HUES6 (cell line): ENCODE data around the gene ARHGAP12.
"Not testable (repeated sequence)": the region's sequence is repeated elsewhere in the genome, so short reads cannot be mapped to it uniquely, and the experiment has no call there.

Experiments
- H3K27ac ChIP-seq: 2 replicates; pipeline ENCODE4 v1.7.0; 2013; ENCODE audit warnings: low read depth, mild to moderate bottlenecking, low read length, inconsistent platforms
- H3K27me3 ChIP-seq: 2 replicates; pipeline ENCODE4 v1.6.1; 2013; ENCODE audit warnings: low read length; ENCODE audit not compliant: control insufficient read depth, insufficient read depth
- H3K36me3 ChIP-seq: 2 replicates; pipeline ENCODE4 v1.6.1; 2013; ENCODE audit warnings: low read length; ENCODE audit not compliant: control insufficient read depth, insufficient read depth
- H3K4me1 ChIP-seq: 2 replicates; pipeline ENCODE4 v1.6.1; 2013; ENCODE audit warnings: low read length; ENCODE audit not compliant: control insufficient read depth, insufficient read depth
- H3K4me3 ChIP-seq: 2 replicates; pipeline ENCODE4 v1.5.1; 2013; ENCODE audit warnings: low read depth, low read length
- H3K9ac ChIP-seq: one replicate; pipeline ENCODE4 v1.6.1; 2013; ENCODE audit warnings: mild to moderate bottlenecking, low read length
- H3K9me3 ChIP-seq: 2 replicates; pipeline ENCODE4 v1.6.1; 2013; ENCODE audit warnings: low read depth, low read length; ENCODE audit not compliant: control insufficient read depth, insufficient read depth

Gene ARHGAP12, protein sequence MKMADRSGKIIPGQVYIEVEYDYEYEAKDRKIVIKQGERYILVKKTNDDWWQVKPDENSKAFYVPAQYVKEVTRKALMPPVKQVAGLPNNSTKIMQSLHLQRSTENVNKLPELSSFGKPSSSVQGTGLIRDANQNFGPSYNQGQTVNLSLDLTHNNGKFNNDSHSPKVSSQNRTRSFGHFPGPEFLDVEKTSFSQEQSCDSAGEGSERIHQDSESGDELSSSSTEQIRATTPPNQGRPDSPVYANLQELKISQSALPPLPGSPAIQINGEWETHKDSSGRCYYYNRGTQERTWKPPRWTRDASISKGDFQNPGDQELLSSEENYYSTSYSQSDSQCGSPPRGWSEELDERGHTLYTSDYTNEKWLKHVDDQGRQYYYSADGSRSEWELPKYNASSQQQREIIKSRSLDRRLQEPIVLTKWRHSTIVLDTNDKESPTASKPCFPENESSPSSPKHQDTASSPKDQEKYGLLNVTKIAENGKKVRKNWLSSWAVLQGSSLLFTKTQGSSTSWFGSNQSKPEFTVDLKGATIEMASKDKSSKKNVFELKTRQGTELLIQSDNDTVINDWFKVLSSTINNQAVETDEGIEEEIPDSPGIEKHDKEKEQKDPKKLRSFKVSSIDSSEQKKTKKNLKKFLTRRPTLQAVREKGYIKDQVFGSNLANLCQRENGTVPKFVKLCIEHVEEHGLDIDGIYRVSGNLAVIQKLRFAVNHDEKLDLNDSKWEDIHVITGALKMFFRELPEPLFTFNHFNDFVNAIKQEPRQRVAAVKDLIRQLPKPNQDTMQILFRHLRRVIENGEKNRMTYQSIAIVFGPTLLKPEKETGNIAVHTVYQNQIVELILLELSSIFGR

DNA sequence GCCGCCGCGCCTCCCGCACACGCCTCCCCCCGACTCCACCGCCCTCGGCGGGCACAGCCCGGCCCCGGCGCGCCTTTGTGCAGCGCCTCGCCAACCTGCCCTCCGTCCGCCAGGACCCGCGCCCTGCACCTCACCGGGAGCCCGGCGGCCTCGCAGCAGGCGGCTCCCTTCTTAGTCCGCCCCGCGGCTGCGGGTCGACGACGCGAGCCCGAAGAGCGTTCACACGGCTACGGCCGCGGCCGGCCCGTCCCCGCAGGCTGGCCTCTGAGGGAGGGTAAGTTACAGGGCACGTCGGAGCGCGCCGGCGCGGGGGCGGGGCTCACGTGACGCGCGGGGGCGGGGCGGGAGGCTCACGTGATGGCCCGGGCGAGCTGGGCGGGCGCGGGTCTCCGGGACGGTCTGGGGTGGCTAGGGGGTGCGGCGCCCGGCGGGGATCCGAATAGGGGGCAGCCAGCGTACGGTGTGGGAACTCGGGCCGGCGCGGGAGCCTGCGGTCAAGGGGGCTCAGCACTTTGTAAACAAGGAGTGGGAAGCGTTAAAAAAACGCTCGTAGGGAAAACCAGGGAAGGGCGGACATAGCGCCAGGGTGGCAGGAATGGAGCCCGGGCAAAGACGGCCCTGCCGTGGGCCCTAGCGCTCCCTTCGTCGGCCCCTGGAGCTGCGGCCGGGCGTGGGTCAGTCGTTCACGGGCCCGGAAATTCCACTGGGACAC lies at the start of gene ARHGAP12:
ARHGAP12 (minus strand) TSS at position 283 of the 712 bp plus-strand sequence. CDS start 19,976 bp downstream, outside the sequence.
- no peaks in the 10 kb centered on the region for H3K36me3 ChIP-seq
- peaks cover 22% of the 10 kb centered on the region for H3K4me1 ChIP-seq
- H3K4me3 ChIP-seq, result peak within 1 kb of the TSS; percentile 88
- peak within 1 kb of the TSS; percentile 41; the same call in 1 of the 2 replicates for H3K27ac ChIP-seq
- H3K27me3 ChIP-seq, result no peaks in the 10 kb centered on the region
- H3K9me3 ChIP-seq, result peaks cover 3% of the 10 kb centered on the region; the same call in 1 of the 2 replicates
- peak within 1 kb of the TSS; percentile 98 for H3K9ac ChIP-seq

DNA sequence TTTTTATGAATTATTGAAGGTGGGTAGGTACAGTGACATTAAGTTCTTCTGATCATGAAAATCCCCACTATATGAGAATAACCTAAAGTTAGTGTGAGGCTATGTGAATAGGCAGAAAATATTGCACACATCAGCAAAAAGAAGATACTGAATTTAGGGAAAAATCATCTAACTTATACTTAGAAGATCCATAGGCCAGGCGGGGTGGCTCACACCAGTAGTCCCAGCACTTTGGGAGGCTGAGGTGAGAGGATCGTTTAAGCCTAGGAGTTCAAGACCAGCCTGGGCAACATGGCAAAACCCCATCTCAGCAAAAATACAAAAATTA lies 49.5 kb upstream of the ARHGAP12 start:
- Histone ChIP-seq H3K4me3 (no peak overlapping the region), H3K27ac (no peak overlapping the region), H3K27me3 (no peaks in the 10 kb centered on the region), H3K9ac (no peak overlapping the region), H3K9me3 (peaks cover 16% of the 10 kb centered on the region), H3K36me3 (no peaks in the 10 kb centered on the region), H3K4me1 (peaks cover 17% of the 10 kb centered on the region)

DNA sequence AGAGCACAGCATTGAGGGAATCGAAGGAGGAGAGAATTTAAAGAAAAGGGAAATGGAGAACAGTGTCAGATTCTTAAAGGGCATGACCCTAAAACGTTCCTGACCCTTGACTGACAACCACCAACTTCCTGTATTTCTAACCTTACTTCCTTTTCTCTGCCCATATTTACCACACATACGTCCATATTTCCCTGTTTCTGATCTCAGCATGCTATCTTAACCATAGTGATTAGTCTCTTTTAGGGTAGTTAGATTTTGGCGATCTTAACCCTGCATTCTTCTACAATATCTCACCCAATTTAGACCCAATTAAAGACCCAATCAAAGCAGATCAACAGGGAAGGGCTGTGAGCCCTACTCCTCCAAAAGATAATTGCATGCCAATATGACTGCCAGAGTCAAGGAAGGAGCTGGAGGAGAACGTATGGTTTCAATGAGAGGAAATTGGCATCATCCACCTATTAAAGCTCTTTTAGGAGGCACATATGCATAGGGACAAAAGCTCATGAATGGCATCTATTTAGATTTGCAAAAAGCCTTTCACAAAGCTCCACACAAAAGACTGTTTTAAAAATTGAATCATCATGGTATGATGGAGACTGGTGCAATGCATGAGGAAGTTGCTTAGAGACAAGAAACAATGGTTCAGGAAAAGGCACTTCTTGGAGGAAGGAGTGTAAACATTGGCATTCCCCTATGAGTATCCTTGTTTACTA lies 49.0 kb upstream of the ARHGAP12 start:
- H3K4me1 ChIP-seq, result peaks cover 17% of the 10 kb centered on the region
- peaks cover 16% of the 10 kb centered on the region for H3K9me3 ChIP-seq
- H3K27ac ChIP-seq, result no peak overlapping the region
- no peaks in the 10 kb centered on the region for H3K27me3 ChIP-seq
- H3K9ac ChIP-seq, result no peak overlapping the region
- H3K36me3 ChIP-seq, result no peaks in the 10 kb centered on the region
- no peak overlapping the region for H3K4me3 ChIP-seq

DNA sequence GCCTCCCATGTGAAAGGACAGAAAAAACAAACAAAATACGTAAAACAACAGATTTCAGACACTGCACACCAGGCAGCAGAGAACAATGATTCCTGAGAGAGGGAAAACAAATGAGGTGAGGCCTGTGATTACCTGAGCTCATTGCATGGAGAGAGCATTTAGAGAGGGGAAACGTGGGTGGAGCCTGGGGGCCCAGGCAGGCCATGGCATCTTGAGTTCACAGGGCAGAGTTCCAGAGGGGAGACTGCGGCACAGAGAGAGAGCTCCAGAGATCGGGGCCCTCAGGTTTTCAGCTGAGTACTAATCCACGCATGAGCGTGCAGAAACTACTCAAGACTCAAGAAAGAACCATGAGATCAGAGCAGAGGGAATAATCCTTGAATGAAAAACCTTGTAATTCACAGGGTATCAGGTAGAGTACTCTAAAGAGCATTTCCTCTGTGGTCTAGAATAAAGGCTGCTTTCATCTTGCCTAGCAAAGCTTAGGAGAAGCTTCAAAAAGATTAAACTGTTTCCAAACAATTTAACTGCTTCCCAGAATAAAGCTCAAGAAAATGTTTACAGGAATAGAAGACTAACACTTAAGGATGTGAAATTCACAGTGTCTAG lies 46.6 kb upstream of the ARHGAP12 start:
- no peak overlapping the region for H3K27ac ChIP-seq
- H3K9ac ChIP-seq, result no peak overlapping the region
- H3K9me3 ChIP-seq, result peaks cover 10% of the 10 kb centered on the region
- H3K4me3 ChIP-seq, result no peak overlapping the region
- no peaks in the 10 kb centered on the region for H3K36me3 ChIP-seq
- no peaks in the 10 kb centered on the region for H3K27me3 ChIP-seq
- peaks cover 17% of the 10 kb centered on the region for H3K4me1 ChIP-seq

DNA sequence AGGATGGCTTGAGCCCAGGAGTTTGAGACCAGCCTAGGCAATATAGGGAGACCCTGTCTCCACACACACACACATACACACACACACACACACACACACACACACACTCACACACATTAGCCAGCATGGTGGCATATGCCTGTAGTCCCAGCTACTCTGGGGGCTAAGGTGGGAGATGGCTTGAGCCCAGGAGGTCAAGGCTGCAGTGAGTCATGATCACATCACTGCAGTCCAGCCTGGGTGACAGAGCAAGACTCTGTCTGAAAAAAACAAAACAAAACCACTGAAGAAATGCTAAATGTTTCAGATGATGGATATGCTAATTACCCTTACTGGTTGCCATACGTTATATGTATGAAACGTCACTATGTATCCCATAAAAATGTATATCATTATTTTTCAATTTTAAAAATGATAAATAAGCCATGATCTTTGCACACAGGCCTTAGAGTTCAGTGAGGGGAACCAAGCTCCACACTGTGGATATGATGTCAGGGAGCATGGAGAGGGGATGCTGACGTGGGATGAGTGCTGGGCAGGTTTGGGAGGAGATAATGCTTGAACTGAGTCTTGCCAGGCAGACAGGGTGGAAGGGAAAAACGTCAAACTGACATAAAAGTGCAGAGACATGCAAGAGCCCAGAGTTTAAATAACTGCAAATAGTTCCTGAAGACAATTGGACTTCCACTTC lies 45.9 kb upstream of the ARHGAP12 start:
- H3K36me3 ChIP-seq, result no peaks in the 10 kb centered on the region
- no peaks in the 10 kb centered on the region for H3K27me3 ChIP-seq
- H3K27ac ChIP-seq, result no peak overlapping the region
- no peak overlapping the region for H3K4me3 ChIP-seq
- peaks cover 17% of the 10 kb centered on the region for H3K4me1 ChIP-seq
- H3K9ac ChIP-seq, result no peak overlapping the region
- peaks cover 5% of the 10 kb centered on the region for H3K9me3 ChIP-seq

DNA sequence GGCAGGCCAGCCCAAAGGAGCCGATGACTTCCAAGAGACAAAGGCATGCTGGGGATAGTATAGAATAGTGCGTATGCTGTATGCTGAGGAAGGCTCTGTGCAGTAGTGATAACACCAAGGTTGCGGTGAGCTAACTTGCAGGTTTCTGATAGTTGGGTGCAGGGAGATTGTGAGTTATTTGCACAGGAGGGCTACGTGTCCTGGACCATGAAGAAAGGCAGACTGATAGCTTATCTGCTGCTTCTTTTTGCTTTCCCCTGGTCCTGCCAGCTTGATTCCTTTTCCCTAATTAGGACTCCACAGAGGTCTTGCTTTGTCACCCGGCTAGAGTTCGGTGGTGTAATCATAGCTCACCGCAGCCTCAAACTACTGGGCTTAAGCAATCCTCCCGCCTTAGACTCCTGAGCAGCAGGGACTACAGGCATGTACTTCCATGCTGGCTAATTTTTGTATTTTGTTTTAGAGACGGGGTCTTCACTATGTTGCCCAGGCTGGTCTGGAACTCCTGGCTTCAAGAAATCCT lies 43.9 kb upstream of the ARHGAP12 start:
- no peaks in the 10 kb centered on the region for H3K27me3 ChIP-seq
- H3K9me3 ChIP-seq, result no peaks in the 10 kb centered on the region
- H3K4me1 ChIP-seq, result peaks cover 15% of the 10 kb centered on the region
- no peak overlapping the region for H3K27ac ChIP-seq
- no peak overlapping the region for H3K4me3 ChIP-seq
- H3K9ac ChIP-seq, result no peak overlapping the region
- no peaks in the 10 kb centered on the region for H3K36me3 ChIP-seq

DNA sequence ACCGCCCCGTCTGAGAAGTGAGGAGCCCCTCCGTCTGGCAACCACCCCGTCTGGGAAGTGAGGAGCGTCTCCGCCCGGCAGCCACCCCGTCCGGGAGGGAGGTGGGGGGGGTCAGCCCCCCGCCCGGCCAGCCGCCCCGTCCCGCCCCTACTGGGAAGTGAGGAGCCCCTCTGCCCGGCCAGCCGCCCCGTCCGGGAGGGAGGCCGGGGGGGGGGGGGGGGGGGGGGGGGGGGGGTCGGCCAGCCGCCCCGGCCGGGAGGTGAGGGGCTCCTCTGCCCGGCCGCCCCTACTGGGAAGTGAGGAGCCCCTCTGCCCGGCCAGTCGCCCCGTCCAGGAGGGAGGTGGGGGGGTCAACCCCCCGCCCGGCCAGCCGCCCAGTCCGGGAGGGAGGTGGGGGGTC lies 41.2 kb upstream of the ARHGAP12 start:
- H3K27me3 ChIP-seq, H3K4me3 ChIP-seq, H3K27ac ChIP-seq, H3K4me1 ChIP-seq, H3K36me3 ChIP-seq, H3K9ac ChIP-seq, H3K9me3 ChIP-seq: not testable (repeated sequence)

DNA sequence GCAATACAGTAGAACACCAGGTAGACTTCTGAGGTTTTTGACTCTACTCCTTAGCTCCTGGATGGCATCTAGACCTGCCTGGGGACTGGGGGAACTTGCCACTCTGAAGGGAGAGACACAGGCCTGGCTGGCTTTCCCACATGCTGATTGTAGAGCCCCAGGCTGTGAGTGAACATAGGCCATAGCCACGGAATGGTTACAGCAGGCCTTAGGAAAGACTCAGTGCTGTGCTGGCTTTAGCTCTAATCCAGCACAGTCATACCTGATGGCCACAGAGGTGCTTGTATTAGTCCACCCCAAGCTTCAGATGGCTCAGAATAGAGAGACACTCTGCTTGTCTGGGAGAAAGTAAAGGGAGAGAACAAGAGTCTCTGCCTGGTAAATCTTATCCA lies 35.0 kb upstream of the ARHGAP12 start:
- no peaks in the 10 kb centered on the region; the same call in 1 of the 2 replicates for H3K4me1 ChIP-seq
- no peaks in the 10 kb centered on the region for H3K9me3 ChIP-seq
- H3K36me3 ChIP-seq, result no peaks in the 10 kb centered on the region
- no peak overlapping the region for H3K27ac ChIP-seq
- no peak overlapping the region for H3K9ac ChIP-seq
- H3K27me3 ChIP-seq, result no peaks in the 10 kb centered on the region
- no peak overlapping the region for H3K4me3 ChIP-seq

DNA sequence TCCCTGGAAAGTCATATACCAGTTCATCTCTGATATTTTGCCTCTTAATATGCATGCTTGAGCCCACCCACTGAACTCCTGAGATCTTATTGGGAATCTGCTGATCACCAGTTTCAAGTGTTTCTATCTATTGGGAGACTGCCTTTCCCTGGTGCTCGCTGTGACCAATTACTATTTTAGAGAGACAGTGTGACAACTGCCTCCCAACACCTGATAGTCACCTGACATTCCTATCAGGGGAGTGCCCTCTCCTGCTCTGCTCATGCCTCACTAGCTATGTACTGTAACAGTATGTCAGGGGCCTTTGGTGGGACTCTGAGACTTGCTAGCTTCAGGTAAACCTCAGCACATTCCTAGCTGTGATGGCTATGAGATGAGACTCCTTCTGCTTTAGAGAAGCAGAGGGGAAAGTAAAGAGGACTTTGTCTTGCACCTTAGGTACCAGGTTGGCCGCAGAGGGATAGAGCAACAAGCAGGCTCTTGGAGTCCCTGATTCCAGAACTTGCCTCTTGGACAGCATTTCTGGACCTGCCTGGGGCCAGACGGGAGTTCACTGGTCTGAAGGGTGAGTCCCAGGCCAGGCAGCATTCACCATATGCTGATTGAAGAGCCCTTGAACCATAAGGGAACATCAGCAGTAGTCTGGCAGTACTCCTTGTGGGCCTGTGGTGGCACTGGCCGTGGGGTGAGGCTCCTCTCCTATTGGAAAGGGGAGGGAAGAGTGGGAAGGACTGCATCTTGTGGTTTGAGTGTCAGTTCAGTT lies 34.4 kb upstream of the ARHGAP12 start:
- no peaks in the 10 kb centered on the region for H3K27me3 ChIP-seq
- no peaks in the 10 kb centered on the region for H3K9me3 ChIP-seq
- no peaks in the 10 kb centered on the region; the same call in 1 of the 2 replicates for H3K4me1 ChIP-seq
- H3K27ac ChIP-seq, result no peak overlapping the region
- no peak overlapping the region for H3K9ac ChIP-seq
- H3K36me3 ChIP-seq, result no peaks in the 10 kb centered on the region
- H3K4me3 ChIP-seq, result no peak overlapping the region
